H1 (cell line): ENCODE measurements around the gene ITGB4. TPM values are rescaled to one million over a fixed set of nuclear protein-coding genes. Genes with fewer than 3 reads are reported as not detected.

ENCODE experiments used
- ATF2 ChIP-seq: IDR thresholded peaks from 2 replicates; pipeline ENCODE4 v1.6.1; 2012; ENCODE audit warnings: low read length, inconsistent platforms
- BACH1 ChIP-seq: IDR thresholded peaks from 2 replicates; pipeline ENCODE4 v1.6.1; 2012; ENCODE audit warnings: low read length, improper control_type of control experiment
- E2F6 ChIP-seq: IDR thresholded peaks from 2 replicates; pipeline ENCODE4 v1.6.1; 2012; ENCODE audit warnings: inconsistent platforms
- polyA plus RNA-seq, 7 experiments: library from polyadenylated mRNA; depleted of rRNA in 3 of 7; stranded (reverse) in 5 of 7; unstranded in 2 of 7; fragments of >200 nt in 5 of 7; fragments of 200-250 nt in 2 of 7; gene quantifications; 1 replicate in 5 of 7; 2 replicates in 1 of 7; 4 replicates in 1 of 7; pipeline versions ENCODE4 v1.2.1 to v1.2.3, GENCODE V29; 2011 to 2013; ENCODE audit warnings: missing spikeins in 2 of 7, mixed read lengths in 2 of 7
- total RNA-seq: library from RNA; stranded (reverse); fragmentation: NEBNext Ultra II Directional; extraction: Animal tissue kit (Norgen Biotek cat#: 25700); gene quantifications from 2 replicates; pipeline ENCODE4 v1.2.1, GENCODE V29; 2021

Gene ITGB4
- total and polyA plus RNA-seq, 2 of the 8 experiments (the other 6 are each of a cell fraction or from before 2014, with no cell fraction given): 5.2 to 5.6 TPM

- TF ChIP-seq E2F6 (no peak), ATF2 (no peak), BACH1 (no peak)
These were observed 16.1 kb downstream of the ITGB4 start (continued) for GRCh38 chr17:75737133-75737962.
